ENCODE data around the gene FBLN2. TPM values are rescaled to one million over a fixed set of nuclear protein-coding genes. Genes with fewer than 3 reads are reported as not detected.

FBLN2 gene
- total RNA-seq, 4 donors from 2014 or later, result 130 to 244 (median 136) TPM

- TF ChIP-seq POLR2A (IDR thresholded peaks at IDR 0.05; ENCODE audit: low read depth) (no peak), CTCF (IDR thresholded peaks at IDR 0.05) (no peak), POLR2AphosphoS5 (IDR thresholded peaks at IDR 0.05) (no peak), EP300 (IDR thresholded peaks at IDR 0.05) (no peak)
- no peak for DNase-seq (ENCODE audit: extremely low spot score)
- H3K9me3 ChIP-seq, result no peaks in the 10 kb centered on the region
- peaks cover 0 to 53% (median 0%) of the 10 kb centered on the region in 4 donors for H3K27me3 ChIP-seq
- peaks cover 9 to 68% (median 47%) of the 10 kb centered on the region in 4 donors for H3K4me1 ChIP-seq
- peak overlapping the region; percentile 45 to 63 (median 59) for H3K27ac ChIP-seq (replicated peaks in 1 of 4)
- no peak overlapping the region for H3K4me3 ChIP-seq
- intact Hi-C loops (cut with DNase I), result no loop called here
- H3K36me3 ChIP-seq, result no peaks in the 10 kb centered on the region
- 72% methylated on average over 7 of the region's 9 CpGs for WGBS
Measured at GRCh38 chr3:13532085-13532484, 16.8 kb upstream of the FBLN2 start.

GRCh38 chr3:13532631-13533030, 16.3 kb upstream of the FBLN2 start:
- Histone ChIP-seq H3K4me3 (no peak overlapping the region), H3K27me3 (peaks cover 0 to 57% (median 0%) of the 10 kb centered on the region in 4 donors), H3K4me1 (peaks cover 9 to 74% (median 47%) of the 10 kb centered on the region in 4 donors), H3K9me3 (no peaks in the 10 kb centered on the region), H3K27ac (replicated peaks in 1 of 4) (peak overlapping the region; percentile 45 to 63 (median 59)), H3K36me3 (no peaks in the 10 kb centered on the region)
- no peak for TF ChIP-seq POLR2A (IDR thresholded peaks at IDR 0.05; ENCODE audit: low read depth)
- TF ChIP-seq POLR2AphosphoS5 (IDR thresholded peaks at IDR 0.05), result no peak
- no peak for TF ChIP-seq EP300 (IDR thresholded peaks at IDR 0.05)
- no peak for TF ChIP-seq CTCF (IDR thresholded peaks at IDR 0.05)
- WGBS, result 74% methylated on average over 5 of the region's 5 CpGs
- DNase-seq (ENCODE audit: extremely low spot score), result no peak
- intact Hi-C loops (cut with DNase I), result no loop called here

GRCh38 chr3:13533885-13534301, 15.0 kb upstream of the FBLN2 start:
- TF ChIP-seq EP300 (IDR thresholded peaks at IDR 0.05), result no peak
- no peak for TF ChIP-seq CTCF (IDR thresholded peaks at IDR 0.05)
- TF ChIP-seq POLR2A (IDR thresholded peaks at IDR 0.05; ENCODE audit: low read depth), result no peak
- no peak for TF ChIP-seq POLR2AphosphoS5 (IDR thresholded peaks at IDR 0.05)
- Histone ChIP-seq H3K27me3 (peaks cover 0 to 57% (median 0%) of the 10 kb centered on the region in 4 donors), H3K4me1 (peaks cover 7 to 68% (median 39%) of the 10 kb centered on the region in 4 donors), H3K27ac (replicated peaks in 1 of 4) (no peak overlapping the region), H3K36me3 (no peaks in the 10 kb centered on the region), H3K4me3 (no peak overlapping the region), H3K9me3 (no peaks in the 10 kb centered on the region)
- intact Hi-C loops (cut with DNase I), result no loop called here
- WGBS, result 86% methylated on average over 8 of the region's 8 CpGs
- DNase-seq (ENCODE audit: extremely low spot score), result no peak

- Histone ChIP-seq H3K27me3 (peaks cover 0 to 45% (median 0%) of the 10 kb centered on the region in 4 donors), H3K4me3 (no peak overlapping the region), H3K36me3 (no peaks in the 10 kb centered on the region), H3K27ac (replicated peaks in 1 of 4) (peak overlapping the region in 3 of 4 donors; percentile 11 to 31 (median 18)), H3K9me3 (no peaks in the 10 kb centered on the region), H3K4me1 (peaks cover 7 to 64% (median 34%) of the 10 kb centered on the region in 4 donors)
- DNase-seq (ENCODE audit: extremely low spot score), result no peak
- intact Hi-C loops (cut with DNase I), result no loop called here
- TF ChIP-seq EP300 (IDR thresholded peaks at IDR 0.05) (no peak), POLR2A (IDR thresholded peaks at IDR 0.05; ENCODE audit: low read depth) (no peak), POLR2AphosphoS5 (IDR thresholded peaks at IDR 0.05) (no peak), CTCF (IDR thresholded peaks at IDR 0.05) (no peak)
- WGBS, result 90% methylated on average over 10 of the region's 10 CpGs
Measured at GRCh38 chr3:13535526-13535875, 13.4 kb upstream of the FBLN2 start.

- DNase-seq (ENCODE audit: extremely low spot score), result no peak
- no peaks in the 10 kb centered on the region for H3K9me3 ChIP-seq
- H3K4me1 ChIP-seq, result peaks cover 7 to 63% (median 34%) of the 10 kb centered on the region in 4 donors
- H3K27me3 ChIP-seq, result peaks cover 0 to 41% (median 0%) of the 10 kb centered on the region in 4 donors
- WGBS, result 57% methylated on average over 7 of the region's 9 CpGs
- H3K4me3 ChIP-seq, result no peak overlapping the region
- H3K27ac ChIP-seq (replicated peaks in 1 of 4), result peak overlapping the region; percentile 18 to 48 (median 40)
- intact Hi-C loops (cut with DNase I), result no loop called here
- H3K36me3 ChIP-seq, result no peaks in the 10 kb centered on the region
- no peak for TF ChIP-seq POLR2AphosphoS5 (IDR thresholded peaks at IDR 0.05)
- no peak for TF ChIP-seq EP300 (IDR thresholded peaks at IDR 0.05)
- TF ChIP-seq CTCF (IDR thresholded peaks at IDR 0.05), result no peak
- no peak for TF ChIP-seq POLR2A (IDR thresholded peaks at IDR 0.05; ENCODE audit: low read depth)
Measured at GRCh38 chr3:13535905-13536304, 13.0 kb upstream of the FBLN2 start.

All from esophagus muscularis mucosa (tissue), 4 donors.